ENCODE results near the gene CTPS1.

The CTPS1 gene

DNA sequence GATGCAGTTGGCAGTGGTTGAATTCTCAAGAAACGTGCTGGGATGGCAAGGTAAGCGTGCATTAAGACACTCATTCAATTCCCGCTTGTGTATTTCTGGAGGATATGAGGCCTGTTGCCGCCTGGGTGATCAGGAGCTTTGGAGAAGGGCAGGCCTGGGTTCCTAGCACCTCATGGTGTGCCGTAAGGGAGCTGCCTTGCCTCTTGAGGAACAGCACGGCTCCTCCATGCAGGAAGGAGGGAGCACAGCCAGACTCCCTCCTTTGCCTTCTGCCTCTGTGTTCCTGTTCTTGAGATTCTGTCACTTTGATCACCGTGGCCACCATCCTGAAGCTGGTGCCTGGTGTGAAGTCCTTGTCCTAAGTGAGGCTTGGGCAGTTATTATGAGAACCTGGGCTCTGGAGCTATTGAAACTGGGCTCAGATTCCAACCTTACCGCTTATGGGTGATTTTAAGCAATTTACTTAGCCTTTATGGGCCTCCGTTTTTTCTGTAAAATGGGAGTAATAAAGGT lies 23.7 kb downstream of the CTPS1 start:
- DNase-seq: no peak

DNA sequence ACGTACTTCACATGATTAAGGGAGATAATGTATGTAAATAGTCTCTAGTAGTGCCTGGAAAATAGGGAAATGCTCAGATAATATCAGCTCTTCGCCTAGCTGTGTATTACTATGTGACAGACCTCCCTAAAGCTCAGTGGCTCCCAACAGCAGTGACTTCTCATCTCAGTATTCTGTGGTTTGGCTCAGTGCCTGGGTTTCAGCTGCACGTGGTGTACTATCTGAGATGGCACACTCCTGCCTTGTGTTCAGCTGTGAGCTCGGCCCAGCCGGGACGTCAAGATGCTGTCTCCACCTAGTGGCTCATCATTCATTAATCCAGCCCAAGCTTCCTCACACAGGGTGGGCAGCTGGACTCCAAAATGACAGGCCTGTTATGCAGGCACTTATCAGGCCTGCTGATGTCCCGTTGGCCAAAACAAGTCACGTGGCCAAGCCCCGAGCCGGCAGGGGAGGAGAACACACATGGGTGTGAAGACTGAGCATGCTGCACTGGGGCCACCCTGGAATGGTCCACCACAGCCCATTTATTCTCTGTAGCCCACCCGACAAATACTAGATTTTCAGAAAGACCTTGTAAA lies 24.2 kb downstream of the CTPS1 start:
- DNase-seq: peak; percentile 79

DNA sequence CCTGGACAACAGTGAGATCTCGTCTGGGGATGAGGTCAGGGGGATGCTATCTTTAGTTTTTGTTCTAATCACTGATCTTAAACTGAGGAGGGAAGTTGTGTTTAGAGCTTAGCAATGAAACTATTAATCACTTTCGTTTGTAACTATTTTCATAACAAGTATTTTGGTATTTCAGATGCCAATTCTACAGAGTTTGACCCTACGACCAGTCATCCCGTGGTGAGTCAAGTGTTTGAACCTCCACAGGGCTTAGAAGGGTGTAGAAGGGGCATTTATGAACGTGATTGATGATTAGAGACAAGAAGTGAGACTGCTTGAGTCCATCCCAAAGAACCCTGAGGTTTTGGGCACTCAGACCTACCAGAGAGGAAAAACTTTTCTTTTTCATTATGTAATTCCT lies 26.4 kb downstream of the CTPS1 start:
- DNase-seq: no peak

DNA sequence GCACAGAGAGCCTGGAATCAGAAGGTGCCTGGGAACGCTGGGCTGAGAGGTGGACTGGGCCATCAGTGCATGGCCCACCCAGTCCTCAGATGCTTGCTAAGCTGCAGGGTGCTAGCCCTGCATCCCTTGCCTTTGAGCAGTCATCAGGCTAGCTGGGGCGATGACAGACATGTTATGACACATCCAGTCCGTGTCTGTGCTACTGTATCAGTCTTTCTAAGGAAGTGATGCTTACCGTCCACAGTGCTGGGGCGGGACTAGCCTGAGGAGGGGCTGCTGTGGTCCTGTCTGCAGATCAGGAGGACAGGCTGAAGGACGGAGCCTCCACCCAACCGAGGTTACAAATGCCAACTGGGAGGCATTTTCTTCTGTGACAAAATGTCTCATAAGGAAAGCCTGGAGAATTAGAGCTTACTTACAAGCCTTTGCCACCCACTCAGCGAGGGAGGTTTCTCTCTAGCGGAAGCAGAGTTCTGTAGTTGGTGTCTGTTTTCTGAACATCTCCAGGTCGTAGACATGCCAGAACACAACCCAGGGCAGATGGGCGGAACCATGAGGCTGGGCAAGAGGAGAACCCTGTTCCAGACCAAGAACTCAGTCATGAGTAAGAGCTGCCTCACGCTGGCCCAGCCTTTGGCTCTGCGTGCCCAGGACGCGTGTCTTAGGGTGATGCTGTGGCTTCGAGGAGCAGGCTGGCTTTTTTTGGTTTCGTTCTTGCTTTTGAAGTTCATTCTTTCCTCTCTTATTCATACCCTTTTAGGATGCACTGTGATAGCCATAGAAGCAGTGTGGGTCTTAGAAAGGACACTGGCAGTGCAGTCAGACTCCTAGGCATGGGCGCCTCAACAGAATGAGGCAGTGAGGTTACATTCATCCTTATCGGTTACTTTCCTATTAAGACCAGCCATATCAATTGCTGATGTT lies 27.7 kb downstream of the CTPS1 start:
- no peak for DNase-seq

DNA sequence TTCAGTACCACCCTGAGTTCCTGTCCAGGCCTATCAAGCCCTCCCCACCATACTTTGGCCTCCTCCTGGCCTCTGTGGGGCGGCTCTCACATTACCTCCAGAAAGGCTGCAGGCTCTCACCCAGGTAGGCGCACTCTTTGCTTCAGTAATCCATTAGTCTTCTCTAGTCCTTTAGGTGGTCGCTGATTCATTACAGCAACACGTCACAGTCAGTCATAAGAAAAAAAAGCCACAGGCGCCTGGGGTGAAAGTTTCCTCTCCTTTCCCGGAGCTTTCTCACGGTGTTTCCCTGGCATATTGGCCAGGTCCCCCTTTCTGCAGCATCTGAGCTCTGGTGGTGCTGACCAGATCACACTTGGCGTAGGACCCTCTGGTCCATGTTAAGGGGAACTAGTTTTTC lies 30.0 kb downstream of the CTPS1 start:
- DNase-seq: no peak

DNA sequence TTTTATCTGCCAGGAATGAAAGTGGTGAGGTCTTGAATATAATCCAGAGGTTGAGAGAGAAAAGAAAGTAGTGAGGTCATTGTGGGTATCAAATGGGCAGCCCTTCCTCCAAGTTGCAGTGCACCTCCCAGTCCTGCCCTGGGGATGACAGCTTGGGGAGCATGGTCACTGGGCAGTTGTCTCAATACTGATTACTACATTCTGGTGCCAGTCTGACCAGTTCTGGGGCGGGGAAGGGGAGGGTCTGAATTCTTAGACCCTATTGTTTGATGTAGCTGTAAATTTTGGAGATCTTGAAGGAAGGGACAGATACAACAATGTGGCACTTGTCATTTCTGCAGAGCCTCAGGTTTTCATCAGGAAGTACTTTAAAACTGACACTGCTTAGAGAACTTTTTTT lies 30.8 kb downstream of the CTPS1 start:
- no peak for DNase-seq

DNA sequence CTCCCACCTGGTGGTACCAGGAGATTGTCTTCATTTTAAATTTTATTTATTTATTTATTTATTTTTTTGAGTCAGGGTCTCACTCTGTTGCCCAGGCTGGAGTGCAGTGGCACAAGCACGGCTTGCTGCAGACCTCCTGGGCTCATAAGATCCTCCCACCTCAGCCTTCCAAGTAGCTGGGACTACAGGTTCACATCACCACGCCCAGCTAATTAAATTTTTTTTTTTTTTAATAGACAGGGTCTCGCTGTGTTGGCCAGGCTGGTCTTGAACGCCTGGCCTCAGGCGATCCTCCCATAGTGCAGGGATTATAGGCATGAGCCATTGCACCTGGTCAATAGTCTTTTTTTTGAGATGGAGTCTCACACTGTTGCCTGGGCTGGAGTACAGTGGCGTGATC lies 33.5 kb downstream of the CTPS1 start:
- DNase-seq: no peak

DNA sequence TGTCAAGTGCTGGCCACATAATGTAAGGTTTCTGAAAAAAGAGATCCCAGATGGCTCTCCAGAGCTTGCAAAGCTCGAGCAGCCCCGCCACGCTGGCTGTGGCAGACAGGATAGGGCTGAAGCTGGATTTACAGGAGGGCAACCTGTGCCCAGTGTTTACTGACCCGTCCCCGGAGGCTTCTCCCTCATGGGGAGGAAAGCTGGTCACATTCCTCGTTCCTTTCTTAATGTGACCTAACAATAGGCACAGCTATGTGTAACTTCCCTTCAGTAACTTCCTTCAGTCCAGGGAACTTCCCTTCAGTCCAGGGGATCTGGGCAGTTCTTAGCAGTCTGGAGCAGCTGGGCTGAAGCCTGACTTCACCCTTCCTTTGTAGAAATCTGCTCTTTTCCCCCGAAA lies 34.3 kb downstream of the CTPS1 start:
- DNase-seq: no peak

DNA sequence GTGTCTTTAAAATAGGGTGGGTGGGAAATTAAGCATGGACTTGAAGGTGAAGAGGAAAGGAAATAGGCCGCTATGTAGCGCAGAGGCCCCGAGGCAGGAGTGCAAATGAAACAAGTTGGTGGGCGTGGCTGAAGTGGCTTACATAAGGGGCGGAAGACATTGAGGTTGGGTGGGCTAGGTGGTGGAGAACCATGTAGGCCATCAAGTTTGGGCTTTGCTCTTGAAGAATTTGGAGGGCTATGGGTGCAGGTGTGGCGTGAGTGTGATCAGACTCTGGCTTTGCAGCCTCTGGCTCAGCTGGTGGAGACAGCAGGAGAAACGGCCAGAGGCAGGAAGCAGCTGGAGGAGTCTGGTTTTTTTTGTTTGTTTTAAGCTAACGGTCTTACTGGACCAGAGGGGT lies 35.4 kb downstream of the CTPS1 start:
- DNase-seq: no peak

DNA sequence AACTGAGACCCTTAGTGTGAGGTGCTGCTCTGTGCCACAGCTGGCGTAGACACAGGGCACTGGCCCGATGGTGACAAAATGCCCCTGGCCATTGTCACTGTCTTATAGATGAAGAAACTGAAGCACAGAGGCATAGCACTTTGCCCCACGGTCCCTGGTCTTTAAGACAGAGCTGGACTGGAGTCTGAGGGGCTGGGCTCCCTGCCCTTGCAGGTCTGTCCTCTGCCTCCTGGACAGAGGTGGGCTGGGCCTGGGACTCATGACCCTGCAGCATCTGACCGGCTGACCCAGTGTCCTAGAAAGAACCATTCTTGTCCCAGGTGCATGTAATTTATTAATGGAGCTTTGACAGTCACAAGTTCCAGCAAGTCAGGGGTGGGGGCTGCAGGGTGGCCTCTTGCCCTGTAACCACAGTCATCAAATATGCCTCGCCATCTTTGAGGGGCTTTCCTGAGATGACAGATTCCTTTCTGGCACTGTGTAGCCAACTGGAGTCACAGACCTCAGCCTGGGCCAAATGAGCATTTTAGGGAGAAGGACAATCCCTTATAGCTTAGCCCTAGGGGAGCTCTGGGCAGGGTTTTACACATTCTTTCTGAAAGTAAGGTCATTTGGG lies 35.9 kb downstream of the CTPS1 start:
- DNase-seq: no peak

DNA sequence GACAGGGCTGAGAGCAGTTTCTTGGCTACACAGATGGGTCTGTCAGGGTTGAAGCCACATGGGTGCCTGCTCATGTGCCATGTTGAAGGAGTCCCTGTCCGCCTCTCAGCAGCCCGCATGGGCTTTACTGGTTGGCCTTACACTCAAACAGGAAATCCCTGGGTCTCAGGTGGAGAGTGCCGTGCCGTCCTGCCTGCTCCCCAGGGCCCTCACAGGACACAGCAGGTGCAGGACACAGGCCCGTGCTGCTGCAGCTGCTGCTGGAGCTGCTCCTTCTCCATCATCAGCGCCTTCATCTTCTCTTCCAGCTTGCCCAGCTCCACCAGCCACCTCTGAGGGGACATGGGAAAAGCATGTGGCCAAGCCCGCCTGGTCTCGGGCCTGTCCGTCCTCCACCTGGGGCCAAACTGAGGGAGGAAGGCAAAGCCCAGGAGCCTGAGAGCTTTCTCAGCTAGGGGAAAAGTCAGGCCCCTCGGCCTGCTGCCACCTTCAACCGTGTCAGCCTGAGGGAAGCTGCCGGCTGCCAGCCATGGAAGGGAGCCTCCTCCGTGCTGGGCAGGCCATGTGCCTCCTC lies 36.5 kb downstream of the CTPS1 start:
- DNase-seq: no peak

DNA sequence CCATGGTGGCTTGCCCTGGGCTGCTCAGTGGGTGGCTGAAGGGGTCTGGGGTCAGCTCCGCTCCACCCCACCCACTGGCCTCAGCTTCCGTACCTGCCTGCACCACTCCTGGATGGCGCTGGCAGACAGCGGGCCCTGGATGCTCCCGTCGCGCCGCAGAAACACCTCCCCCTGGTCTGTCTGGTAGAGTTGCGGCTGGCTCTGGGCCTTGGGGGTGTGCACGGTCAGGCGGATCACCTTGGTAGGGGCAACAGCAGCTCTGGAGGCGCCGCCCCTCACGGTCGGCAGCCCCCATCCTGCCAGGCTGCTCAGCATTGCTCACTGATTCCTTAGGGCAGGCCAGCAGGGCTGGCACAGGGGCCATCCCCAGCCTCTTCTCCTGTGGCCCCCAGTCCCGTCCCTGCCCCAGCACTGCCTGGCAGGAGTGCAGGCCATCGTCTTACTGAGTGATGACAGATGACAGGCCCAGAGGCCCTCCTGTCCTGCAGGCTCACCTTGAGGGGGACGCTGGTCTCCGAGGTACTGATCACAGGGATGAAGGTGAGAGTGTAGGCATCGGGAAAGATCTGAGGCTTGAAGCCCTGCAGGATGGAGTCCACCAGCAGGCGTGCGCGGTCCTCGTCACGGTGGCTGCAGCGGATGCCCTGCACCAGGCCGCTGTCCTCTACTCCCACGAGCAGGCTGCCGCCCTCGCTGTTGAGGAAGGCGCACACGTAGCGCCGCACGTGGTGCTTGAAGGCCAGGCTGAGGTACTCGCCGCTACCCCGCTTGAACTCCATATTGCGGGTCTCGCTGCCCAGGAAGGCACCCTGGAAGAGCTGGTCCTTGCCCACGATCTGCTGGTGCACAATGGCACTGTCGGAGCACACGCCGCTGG lies 37.9 kb downstream of the CTPS1 start:
- no peak for DNase-seq

DNA sequence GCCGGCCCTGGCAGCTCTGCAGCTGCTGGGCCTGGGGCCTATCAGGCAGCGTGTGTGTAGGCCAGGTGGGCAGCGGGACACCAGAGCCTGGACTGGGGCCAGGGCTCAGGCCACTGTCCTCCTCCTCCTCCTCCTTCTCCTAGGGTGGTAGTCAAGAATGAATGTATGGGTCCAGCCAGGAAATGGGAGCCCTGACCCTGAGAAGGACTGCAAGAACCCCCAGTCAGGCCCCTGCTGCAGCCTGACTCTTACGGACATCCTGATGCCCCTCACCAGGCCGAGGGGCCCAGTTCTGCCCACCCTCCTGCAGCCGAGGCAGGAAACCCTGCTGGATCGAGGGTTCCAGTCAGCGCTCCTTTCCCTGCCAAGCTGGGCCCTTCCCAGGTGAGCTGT lies 38.5 kb downstream of the CTPS1 start:
- DNase-seq: no peak

DNA sequence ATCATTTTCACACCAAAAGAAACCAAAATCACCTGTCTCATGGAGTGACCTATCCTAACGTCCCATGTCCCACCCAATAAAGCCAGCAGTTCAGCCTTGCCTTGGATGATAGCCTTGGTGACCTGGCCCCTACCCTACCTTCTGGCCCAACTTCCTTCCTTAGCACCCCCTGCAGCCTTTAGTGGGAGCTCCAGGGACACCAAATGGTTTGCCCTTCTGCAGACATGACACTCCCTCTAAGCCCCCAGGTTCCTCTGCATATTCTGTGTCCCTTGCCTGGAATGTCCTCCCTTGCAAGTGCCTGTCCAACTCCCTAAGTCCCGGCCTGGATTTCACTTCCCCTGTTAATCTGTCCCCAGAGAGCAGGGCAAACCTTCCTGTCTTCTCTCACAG lies 39.9 kb downstream of the CTPS1 start:
- no peak for DNase-seq

DNA sequence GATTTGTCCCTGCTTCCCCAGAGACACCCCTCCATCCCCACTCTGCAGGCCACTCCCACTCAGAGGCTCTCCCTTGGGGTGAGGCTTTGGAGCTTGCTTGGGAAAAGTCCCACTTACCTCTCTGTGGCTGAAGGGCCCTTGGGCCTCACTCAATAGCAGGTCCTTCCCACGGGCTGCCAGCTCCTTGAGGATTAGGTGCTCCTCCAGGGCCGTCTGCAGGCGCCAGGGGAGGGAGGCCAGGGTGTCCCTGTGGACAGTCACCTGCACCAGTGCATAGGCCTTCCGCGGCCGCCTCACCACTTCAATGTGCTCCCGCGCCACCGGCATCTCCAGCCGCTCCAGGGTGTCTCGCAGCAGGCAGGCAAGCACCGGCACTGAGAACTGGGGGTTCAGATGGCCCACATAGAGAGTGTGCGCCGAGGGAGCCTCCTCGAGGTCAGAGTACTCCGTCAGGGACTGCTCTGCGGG lies 40.6 kb downstream of the CTPS1 start:
- no peak for DNase-seq

DNA sequence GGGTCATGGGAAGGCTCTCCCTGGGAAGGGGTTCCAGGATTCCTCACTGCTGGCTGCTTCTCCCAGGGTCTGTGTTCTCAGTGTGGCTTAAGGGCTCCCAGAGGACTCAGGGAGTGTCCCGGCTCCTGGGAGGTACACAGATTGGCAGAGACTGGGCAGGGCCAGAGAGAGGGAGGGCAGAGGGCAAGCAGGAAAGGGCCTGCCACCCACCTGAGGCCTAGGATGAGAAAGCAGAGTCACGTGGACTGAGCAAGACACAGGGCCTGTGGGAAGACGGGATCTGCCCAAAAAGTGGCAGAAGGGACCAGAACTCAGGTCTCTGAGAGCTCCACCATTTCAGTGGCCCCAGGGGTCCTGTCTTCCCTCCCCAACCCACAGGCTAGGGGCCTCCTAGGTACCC lies 41.2 kb downstream of the CTPS1 start:
- no peak for DNase-seq

DNA sequence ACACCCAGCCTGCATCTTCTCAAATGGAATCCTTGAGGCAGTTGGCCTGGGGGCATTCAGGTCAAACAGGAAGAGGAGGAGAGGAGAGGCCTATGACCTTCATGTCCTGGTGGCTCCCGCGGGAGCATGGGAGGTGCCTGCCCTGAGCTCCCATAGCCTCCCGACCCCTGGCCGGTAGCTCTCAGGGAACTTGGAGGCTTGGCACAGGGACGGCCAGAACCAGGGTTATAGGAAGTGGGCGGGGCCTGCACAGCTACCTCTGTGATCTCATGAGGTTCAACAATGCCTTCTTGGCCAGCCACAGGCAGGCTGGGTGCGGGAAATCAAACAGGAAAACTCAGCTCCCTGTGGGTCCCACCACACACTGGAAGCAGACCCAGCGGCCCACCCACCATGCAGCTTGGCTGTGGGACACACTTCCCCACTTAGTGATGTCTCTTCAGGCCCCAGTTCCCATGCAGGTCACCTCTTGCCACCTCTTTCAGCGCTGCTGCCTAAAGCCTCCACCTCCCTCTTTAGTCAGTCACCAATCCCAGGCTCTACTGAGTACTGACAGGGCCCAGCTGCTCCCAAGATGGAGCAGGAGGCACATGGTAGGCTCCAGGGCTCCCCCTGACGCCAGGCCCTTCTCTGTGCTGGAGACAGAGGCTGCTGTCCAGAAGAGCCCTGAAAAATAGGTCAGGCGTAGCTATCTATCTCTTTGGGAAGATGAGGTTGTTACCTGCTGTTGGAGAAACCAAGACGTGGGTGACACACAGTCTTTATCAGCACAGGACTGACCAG lies 42.2 kb downstream of the CTPS1 start, which contains the start of gene SLFNL1:
TSS of gene SLFNL1 (minus strand) at position 200 of the 783 bp plus-strand sequence. CDS start 1,065 bp downstream, outside the sequence.
- DNase-seq: no peak

DNA sequence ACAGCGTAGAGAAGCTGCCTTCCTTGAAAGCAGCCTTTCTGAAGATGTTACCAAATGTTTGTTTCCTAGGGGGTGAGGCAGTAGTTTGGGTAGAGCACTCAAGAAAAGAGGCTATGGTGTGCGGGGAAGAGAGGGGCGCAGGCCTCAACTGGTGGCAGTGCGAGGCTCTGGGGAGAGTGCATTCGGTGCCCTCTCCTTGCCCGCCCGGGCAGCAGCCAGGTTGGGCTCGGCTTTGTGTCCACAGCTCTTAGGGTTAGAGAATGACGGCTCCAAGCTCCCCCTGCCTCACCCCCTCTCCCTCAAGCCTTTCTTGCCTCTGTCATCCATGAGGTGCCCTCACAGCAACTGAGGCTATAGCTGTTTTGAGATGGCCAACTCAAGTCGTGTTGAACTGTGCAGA lies 42.9 kb downstream of the CTPS1 start:
- DNase-seq: no peak

DNA sequence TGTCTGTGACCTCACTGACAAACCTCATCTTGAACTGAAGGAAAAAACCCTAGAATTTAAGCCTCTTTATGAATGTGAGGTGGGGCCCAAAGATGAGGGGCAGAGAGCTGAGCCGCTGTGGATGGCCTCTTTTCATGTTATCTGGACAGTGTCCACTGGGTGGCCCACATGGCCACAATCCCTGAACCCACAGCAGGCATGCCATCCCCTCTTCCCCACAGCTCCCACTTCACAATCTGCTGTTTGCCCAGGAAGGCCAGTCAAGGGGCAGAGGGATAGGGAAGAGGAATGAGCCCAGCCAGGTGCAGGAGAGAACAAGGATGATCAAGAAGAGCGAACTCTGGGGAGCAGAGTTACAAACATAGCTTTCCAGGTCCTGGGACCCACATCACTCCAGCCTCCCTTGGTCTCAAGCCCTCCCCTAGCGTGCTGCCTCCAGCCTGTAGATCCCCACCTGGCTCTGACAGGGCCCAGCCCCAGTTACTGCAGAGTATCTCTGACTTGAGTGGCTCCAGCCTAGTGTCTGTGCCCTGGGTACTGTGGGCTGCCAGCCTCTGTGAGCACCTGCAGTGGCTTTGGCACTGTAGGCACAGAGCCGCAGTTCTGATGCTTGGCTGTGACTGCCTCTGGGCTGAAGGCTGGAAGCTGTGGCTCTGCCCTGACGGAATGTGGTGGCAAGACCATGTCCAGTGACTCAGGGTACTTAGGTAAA lies 43.9 kb downstream of the CTPS1 start:
- DNase-seq: no peak

DNA sequence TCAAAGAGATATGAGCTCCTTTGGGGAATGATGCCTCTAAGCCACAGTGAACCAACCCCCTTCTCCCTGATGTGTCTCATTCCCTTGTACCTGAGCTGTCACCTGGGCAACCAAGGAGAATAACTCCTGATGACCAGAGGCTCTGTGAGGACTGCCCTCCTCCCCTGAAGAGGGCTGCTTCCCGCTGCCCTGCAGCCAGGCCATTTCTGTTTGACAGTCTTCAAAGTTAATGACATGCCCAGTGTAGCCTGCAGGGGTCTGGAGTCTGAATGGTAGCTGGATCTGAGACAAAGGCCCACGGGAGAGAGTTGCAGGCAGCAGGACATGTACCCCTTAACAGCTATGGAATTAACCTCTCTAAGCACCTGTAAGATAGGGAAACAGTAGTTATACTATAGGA lies 45.5 kb downstream of the CTPS1 start:
- no peak for DNase-seq
